ENCODE data around the gene HSPA2.
"Not testable (repeated sequence)": the region's sequence is repeated elsewhere in the genome, so short reads cannot be mapped to it uniquely, and the experiment has no call there.

The HSPA2 gene

GRCh38 chr14:64544607-64545312 is 4.2 kb downstream of the HSPA2 start:
- TF ChIP-seq CTCF (IDR thresholded peaks at IDR 0.05; ENCODE audit: low read length, missing control alignments) = no peak
- DNase-seq (ENCODE audit: low read depth) = no peak
- H3K4me3 ChIP-seq (replicated peaks; ENCODE audit: low read depth, low read length) = no peak overlapping the region

GRCh38 chr14:64549016-64549415 is 8.5 kb downstream of the HSPA2 start:
- no peak overlapping the region for H3K4me3 ChIP-seq (replicated peaks; ENCODE audit: low read depth, low read length)
- TF ChIP-seq CTCF (IDR thresholded peaks at IDR 0.05; ENCODE audit: low read length, missing control alignments) = no peak
- DNase-seq (ENCODE audit: low read depth) = no peak

- DNase-seq (ENCODE audit: low read depth) = no peak
- TF ChIP-seq CTCF (IDR thresholded peaks at IDR 0.05; ENCODE audit: low read length, missing control alignments) = no peak
- H3K4me3 ChIP-seq (replicated peaks; ENCODE audit: low read depth, low read length) = no peak within 1 kb of the TSS
Observed at GRCh38 chr14:64549791-64550620, 9.5 kb downstream of the HSPA2 start, which contains the start of gene PPP1R36. Gene PPP1R36, plus strand, starts transcription at chr14:64549961. Its CDS starts 37 bp downstream, at chr14:64549998.

- H3K4me3 ChIP-seq (replicated peaks; ENCODE audit: low read depth, low read length) = no peak overlapping the region
- no peak for TF ChIP-seq CTCF (IDR thresholded peaks at IDR 0.05; ENCODE audit: low read length, missing control alignments)
- DNase-seq (ENCODE audit: low read depth) = no peak
Observed at GRCh38 chr14:64550621-64551333, 10.2 kb downstream of the HSPA2 start.

GRCh38 chr14:64554556-64554955 is 14.0 kb downstream of the HSPA2 start:
- DNase-seq (ENCODE audit: low read depth) = no peak
- no peak for TF ChIP-seq CTCF (IDR thresholded peaks at IDR 0.05; ENCODE audit: low read length, missing control alignments)
- no peak overlapping the region for H3K4me3 ChIP-seq (replicated peaks; ENCODE audit: low read depth, low read length)

GRCh38 chr14:64556526-64556925 is 16.0 kb downstream of the HSPA2 start:
- H3K4me3 ChIP-seq (replicated peaks; ENCODE audit: low read depth, low read length) = no peak overlapping the region
- TF ChIP-seq CTCF (IDR thresholded peaks at IDR 0.05; ENCODE audit: low read length, missing control alignments) = no peak
- DNase-seq (ENCODE audit: low read depth) = peak; percentile 89

GRCh38 chr14:64558216-64558615 is 17.7 kb downstream of the HSPA2 start:
- not testable (repeated sequence) for DNase-seq (ENCODE audit: low read depth); H3K4me3 ChIP-seq (replicated peaks; ENCODE audit: low read depth, low read length)

Data from fibroblast of pulmonary artery (primary cell).